Activated CD8-positive, alpha-beta T cell treated with anti-CD3 and anti-CD28 coated beads for 36 hours (primary cell): ENCODE measurements around the gene ACOT9. TPM values are rescaled to one million over a fixed set of nuclear protein-coding genes. Genes with fewer than 3 reads are reported as not detected.

Source experiments
- ATAC-seq: fragments of 200-7000 bp; cut with Tn5 transposase; one replicate; pipeline ENCODE4 v1.10.0; 2021; ENCODE audit warnings: mild to moderate bottlenecking, moderate library complexity
- CTCF ChIA-PET: fragments of 350-600 bp; sonication (Branson Sonifier 250); formaldehyde crosslinking; loops from one replicate; lab custom pipeline; 2021; ENCODE audit warnings: antibody characterized with exemption; lab: Charles Lee
- POLR2A ChIA-PET: fragments of 350-600 bp; sonication (Branson Sonifier 250); formaldehyde crosslinking; loops from one replicate; lab custom pipeline; 2021; ENCODE audit warnings: antibody characterized with exemption; lab: Charles Lee
- DNase-seq: peaks from one replicate; pipeline ENCODE4 v3.0.0-alpha.2; 2020
- H3K27ac Mint-ChIP-seq: one replicate; pipeline ENCODE4 v1.8.0; 2021; ENCODE audit warnings: mild to moderate bottlenecking, mixed read lengths
- H3K27me3 Mint-ChIP-seq: one replicate; pipeline ENCODE4 v1.8.0; 2021; ENCODE audit warnings: mixed read lengths
- H3K36me3 Mint-ChIP-seq: one replicate; pipeline ENCODE4 v1.8.0; 2021; ENCODE audit warnings: low read depth, mixed read lengths
- H3K4me1 Mint-ChIP-seq: one replicate; pipeline ENCODE4 v1.8.0; 2021; ENCODE audit warnings: low read depth, mixed read lengths
- H3K4me3 Mint-ChIP-seq: one replicate; pipeline ENCODE4 v1.8.0; 2021; ENCODE audit warnings: mild to moderate bottlenecking, moderate library complexity, mixed read lengths
- H3K9me3 Mint-ChIP-seq: one replicate; pipeline ENCODE4 v1.8.0; 2021; ENCODE audit warnings: mixed read lengths
- CTCF ChIP-seq: fragments of 200-600 bp; IDR thresholded peaks from one replicate; pipeline ENCODE4 v1.8.0; 2022; ENCODE audit warnings: antibody characterized with exemption, mild to moderate bottlenecking
- intact Hi-C: fragments of 100-400 bp; cut with micrococcal nuclease; formaldehyde crosslinking; loops from one replicate; pipeline ENCODE4 v1.10.0; 2022
- total RNA-seq, 2 experiments: library from RNA; stranded (reverse); gene quantifications; one replicate each; pipeline ENCODE4 v1.2.3, GENCODE V29; 2021

ACOT9 gene
- total RNA-seq, 2 experiments from 2014 or later = 28.1 to 28.3 TPM

GRCh38 chrX:23729214-23729613, 13.9 kb downstream of the ACOT9 start:
- ATAC-seq = no peak
- no peaks in the 10 kb centered on the region for H3K27me3 Mint-ChIP-seq

GRCh38 chrX:23727206-23727605, 15.9 kb downstream of the ACOT9 start:
- DNase-seq (no peak), ATAC-seq (no peak)
- Mint-ChIP-seq H3K9me3 (no peaks in the 10 kb centered on the region), H3K4me3 (no peak overlapping the region), H3K36me3 (peaks cover 19% of the 10 kb centered on the region), H3K27me3 (no peaks in the 10 kb centered on the region), H3K4me1 (peaks cover 7% of the 10 kb centered on the region), H3K27ac (no peak overlapping the region)
- intact Hi-C loops = no loop called here
- ChIA-PET POLR2A (no interaction called here), CTCF (no interaction called here)
- TF ChIP-seq CTCF = no peak

More at GRCh38 chrX:23729214-23729613, 13.9 kb downstream of the ACOT9 start:
- peaks cover 22% of the 10 kb centered on the region for H3K36me3 Mint-ChIP-seq
- intact Hi-C loops = no loop called here
- no peak overlapping the region for H3K4me3 Mint-ChIP-seq
- H3K9me3 Mint-ChIP-seq = no peaks in the 10 kb centered on the region
- no peak for TF ChIP-seq CTCF
- no peak for DNase-seq
- H3K27ac Mint-ChIP-seq = no peak overlapping the region
- ChIA-PET POLR2A (no interaction called here), CTCF (no interaction called here)
- H3K4me1 Mint-ChIP-seq = peaks cover 17% of the 10 kb centered on the region

GRCh38 chrX:23726191-23726590, 16.9 kb downstream of the ACOT9 start:
- ChIA-PET POLR2A (interaction anchor here (0.7 kb wide), 1 partner anchor 328 kb away, joined by 3 read pairs; no protein-coding TSS in a partner anchor), CTCF (no interaction called here)
- intact Hi-C loops = no loop called here
- Mint-ChIP-seq H3K27me3 (no peaks in the 10 kb centered on the region), H3K4me1 (no peaks in the 10 kb centered on the region), H3K4me3 (no peak overlapping the region), H3K27ac (no peak overlapping the region), H3K36me3 (peaks cover 12% of the 10 kb centered on the region), H3K9me3 (no peaks in the 10 kb centered on the region)
- no peak for TF ChIP-seq CTCF
- ATAC-seq (no peak), DNase-seq (no peak)

GRCh38 chrX:23720117-23720677, 22.9 kb downstream of the ACOT9 start:
- H3K9me3 Mint-ChIP-seq = no peaks in the 10 kb centered on the region
- CTCF ChIA-PET = no interaction called here
- no peak overlapping the region for H3K27ac Mint-ChIP-seq
- no peak for TF ChIP-seq CTCF
- POLR2A ChIA-PET = no interaction called here
- peaks cover 11% of the 10 kb centered on the region for H3K36me3 Mint-ChIP-seq
- no peak for ATAC-seq
- DNase-seq = no peak
- H3K27me3 Mint-ChIP-seq = no peaks in the 10 kb centered on the region
- intact Hi-C loops = no loop called here
- no peak overlapping the region for H3K4me3 Mint-ChIP-seq
- H3K4me1 Mint-ChIP-seq = no peaks in the 10 kb centered on the region

GRCh38 chrX:23705235-23705634, 37.8 kb downstream of the ACOT9 start:
- H3K4me3 Mint-ChIP-seq = no peak overlapping the region
- peaks cover 6% of the 10 kb centered on the region for H3K4me1 Mint-ChIP-seq
- no peaks in the 10 kb centered on the region for H3K27me3 Mint-ChIP-seq
- DNase-seq (no peak), ATAC-seq (peak; percentile 20)
- peak overlapping the region; percentile 42 for H3K27ac Mint-ChIP-seq
- peaks cover 13% of the 10 kb centered on the region for H3K36me3 Mint-ChIP-seq
- POLR2A ChIA-PET = no interaction called here
- no peaks in the 10 kb centered on the region for H3K9me3 Mint-ChIP-seq
- intact Hi-C loops = no loop called here
- CTCF ChIA-PET = interaction anchor here (1.9 kb wide), 1 partner anchor 197 kb away, joined by 8 read pairs; no protein-coding TSS in a partner anchor
- TF ChIP-seq CTCF = no peak
